ENCODE results near the gene TBC1D26. TPM values are rescaled to one million over a fixed set of nuclear protein-coding genes. Genes with fewer than 3 reads are reported as not detected.
"Not testable (repeated sequence)": the region's sequence is repeated elsewhere in the genome, so short reads cannot be mapped to it uniquely, and the experiment has no call there.

The TBC1D26 gene
- not detected for total RNA-seq

GRCh38 chr17:15731900-15732299, at the start of gene TBC1D26:
Gene TBC1D26, plus strand, starts transcription at chr17:15732283. Its CDS starts 3,066 bp downstream, at chr17:15735349.
- not testable (repeated sequence) for DNase-seq (ENCODE audit: low spot score)

DNA sequence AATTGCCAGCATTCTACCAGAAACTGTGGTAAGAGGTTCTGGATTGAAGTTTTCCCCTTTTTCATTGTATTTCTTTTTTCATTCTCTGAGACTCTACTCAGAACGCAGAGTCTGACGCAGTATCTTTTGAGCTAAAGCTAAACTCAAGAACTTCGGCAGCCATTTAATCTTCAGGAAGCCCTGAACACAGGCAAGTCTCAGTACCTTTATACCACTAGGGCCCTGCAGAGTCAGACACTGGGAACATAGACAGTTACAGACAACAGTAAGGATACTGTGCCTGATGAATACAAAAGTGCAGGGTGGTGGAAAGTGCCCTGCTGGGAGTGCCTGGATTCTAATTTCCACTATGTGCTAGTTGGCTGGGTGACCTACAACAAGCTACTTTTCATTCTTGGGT, 48.9 kb upstream of the TBC1D26 start:
- DNase-seq (ENCODE audit: low spot score), result not testable (repeated sequence)

GRCh38 chr17:15683824-15684478, 48.1 kb upstream of the TBC1D26 start, which contains the start of gene TRIM16:
Gene TRIM16, minus strand, starts transcription at chr17:15684311. Its CDS starts 32,702 bp downstream, at chr17:15651609.
- DNase-seq (ENCODE audit: low spot score), result peak; percentile 78

DNA sequence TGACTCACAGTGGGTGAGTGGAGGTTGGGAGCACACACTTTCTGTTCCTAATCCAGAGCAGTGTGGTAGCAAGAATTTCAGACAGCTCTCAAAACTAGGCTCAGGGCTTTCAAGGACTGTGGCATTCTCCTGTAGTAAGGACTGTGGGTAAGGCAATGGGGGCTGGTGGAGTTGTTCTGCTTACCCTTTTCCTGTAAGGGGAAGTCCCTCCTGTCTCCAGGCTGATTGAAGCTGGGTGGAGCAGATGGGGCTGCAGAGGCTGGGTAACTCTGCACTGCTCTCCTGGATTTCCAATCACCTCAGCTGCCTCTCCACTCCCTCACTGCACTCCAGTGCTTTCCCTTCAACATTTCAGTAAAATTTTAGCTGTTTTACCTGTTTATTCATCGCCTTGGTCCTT, 44.6 kb upstream of the TBC1D26 start:
- not testable (repeated sequence) for DNase-seq (ENCODE audit: low spot score)

DNA sequence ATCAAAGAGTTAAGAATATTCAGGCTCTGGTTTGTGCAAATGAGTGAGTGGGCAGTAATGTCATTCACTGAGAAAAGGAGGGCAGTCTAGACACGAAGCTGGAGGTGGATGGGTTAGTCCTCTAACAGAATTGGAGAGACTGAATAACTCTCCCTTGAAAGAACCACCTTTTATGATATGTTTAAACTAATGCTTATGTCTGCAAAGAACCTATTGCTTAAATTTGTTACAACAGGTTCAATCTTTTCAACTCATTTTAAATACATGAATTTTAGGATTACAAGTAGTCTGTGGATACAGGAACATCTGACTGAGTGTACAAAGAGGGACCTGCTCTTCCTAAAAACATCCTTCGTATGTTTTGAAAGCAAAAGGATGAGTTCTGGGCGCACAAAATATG, 33.1 kb upstream of the TBC1D26 start:
- not testable (repeated sequence) for DNase-seq (ENCODE audit: low spot score)

DNA sequence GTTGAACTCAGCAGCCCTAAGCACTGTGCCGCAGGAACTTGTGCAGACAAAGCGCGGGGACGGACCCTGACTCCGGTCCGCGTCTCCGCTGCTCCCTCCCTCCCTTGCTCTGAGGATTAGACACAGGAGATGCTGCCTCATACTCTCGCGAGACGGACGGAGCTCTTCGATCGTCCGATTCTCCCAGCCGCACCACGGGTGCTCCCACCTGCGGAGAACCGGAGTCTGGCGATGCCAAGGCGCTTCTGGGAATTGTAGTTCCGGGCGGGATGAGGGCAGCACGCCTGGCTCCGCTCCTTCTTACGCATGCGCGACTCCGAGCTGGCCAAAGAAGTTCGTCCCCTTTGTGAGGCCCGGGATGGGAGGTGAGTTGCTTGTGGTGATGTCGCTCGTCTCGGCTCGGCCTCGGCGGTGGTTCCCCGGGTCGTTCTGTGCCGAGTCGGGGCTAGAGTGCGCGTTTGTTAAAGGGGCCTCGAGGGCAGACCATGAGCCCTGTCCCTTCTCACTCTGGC, 32.6 kb upstream of the TBC1D26 start, which contains the start of gene ZNF286A:
Gene ZNF286A, plus strand, starts transcription at position 340 of the 512 bp plus-strand sequence. CDS start 578 bp downstream, outside the sequence.
- peak; percentile 100 for DNase-seq (ENCODE audit: low spot score)

DNA sequence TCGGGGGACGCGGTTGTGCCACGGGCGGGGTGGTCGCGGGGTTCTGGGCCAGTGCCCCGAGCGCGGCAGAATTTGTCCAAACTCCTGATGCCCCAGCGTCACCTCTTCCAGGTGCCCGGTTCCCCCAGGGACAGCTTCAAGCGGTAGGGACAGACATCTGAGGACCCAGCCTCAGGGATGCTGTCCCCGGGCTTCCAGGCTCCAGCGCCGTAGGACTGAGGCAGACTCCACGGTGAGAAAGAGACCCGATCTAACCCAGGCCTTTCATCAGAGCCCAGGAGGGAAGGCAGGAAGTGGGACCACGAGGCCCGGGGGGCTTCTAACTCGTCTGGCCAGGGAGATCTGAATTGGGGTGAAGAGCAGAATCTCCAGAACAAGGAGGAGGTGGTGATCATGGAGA, 32.1 kb upstream of the TBC1D26 start:
- not testable (repeated sequence) for DNase-seq (ENCODE audit: low spot score)

DNA sequence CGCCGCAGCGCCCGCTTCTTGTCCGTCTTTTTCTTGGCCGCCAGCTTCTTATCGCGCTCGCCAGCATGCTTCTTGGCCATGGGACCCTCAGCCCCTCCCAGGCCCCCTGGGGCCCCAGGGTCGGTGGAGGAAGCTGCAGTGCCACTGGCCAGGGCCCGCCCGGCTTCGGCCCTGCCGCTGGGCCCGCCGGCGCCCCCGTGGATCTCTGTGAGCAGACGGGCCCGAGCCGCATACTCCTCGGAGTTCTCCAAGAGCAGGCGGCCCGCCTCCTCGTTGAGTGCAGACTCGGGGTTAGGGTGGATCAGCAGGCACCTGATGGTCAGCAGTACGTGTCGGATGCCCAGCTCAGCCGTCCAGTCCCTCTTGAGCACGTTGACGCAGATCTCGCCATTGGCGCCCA, 27.8 kb upstream of the TBC1D26 start:
- DNase-seq (ENCODE audit: low spot score), result not testable (repeated sequence)

GRCh38 chr17:15704813-15705212, 27.3 kb upstream of the TBC1D26 start:
- not testable (repeated sequence) for DNase-seq (ENCODE audit: low spot score)

GRCh38 chr17:15708879-15709278, 23.2 kb upstream of the TBC1D26 start:
- DNase-seq (ENCODE audit: low spot score), result not testable (repeated sequence)

- not testable (repeated sequence) for DNase-seq (ENCODE audit: low spot score)
These were observed 15.2 kb upstream of the TBC1D26 start for GRCh38 chr17:15716601-15717563.

- not testable (repeated sequence) for DNase-seq (ENCODE audit: low spot score)
These were observed 1.5 kb upstream of the TBC1D26 start for GRCh38 chr17:15730535-15730934.

DNA sequence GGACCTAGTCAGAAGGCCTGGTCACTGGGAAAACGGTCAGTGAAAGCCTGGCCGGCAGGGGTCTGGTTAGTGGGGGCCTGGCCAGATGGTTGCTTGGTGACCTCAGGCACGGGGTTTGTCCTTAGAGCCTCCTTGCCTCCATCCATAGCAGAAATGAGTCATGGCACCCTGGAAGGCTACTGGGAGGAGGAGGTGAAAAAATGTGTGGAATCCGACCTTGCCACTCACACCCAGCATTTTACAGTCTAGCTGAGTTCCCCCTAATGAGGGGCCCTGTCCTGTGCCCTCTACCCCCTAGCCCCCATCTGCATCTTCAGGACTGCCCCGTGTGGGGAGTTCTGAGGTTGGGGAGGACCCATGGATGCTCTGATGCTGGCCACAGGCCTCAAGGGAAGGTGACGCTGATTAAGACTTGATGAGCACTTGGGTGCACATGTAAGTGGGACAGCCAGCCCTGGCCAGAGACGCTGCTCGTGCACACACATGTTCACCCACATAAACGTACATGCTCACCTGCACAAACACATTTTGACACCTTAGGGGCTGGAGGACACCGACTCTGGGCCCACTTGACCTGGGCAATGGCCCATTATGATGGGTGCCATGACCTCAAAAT, 1.2 kb downstream of the TBC1D26 start:
- not testable (repeated sequence) for DNase-seq (ENCODE audit: low spot score)

- DNase-seq (ENCODE audit: low spot score), result not testable (repeated sequence)
These were observed 4.5 kb downstream of the TBC1D26 start for GRCh38 chr17:15736578-15736977.

DNA sequence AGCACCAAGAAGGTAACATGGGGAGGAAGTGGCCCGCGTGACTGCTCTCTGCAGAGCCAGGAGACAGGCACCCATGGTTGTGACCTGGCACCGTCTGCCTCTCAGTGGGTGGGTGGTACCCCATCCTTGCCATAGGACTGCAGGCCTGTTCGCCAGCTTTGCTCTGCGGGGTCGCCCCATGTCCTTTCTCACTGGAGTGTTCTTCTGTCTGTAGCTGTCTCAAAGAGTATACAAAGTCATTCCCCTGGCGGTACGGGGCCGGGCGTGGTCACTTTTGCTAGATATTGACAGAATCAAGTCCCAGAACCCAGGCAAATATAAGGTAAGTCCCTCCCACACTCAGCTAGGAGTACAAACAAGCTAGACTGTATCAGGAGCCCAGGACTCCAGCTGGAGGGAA, 6.0 kb downstream of the TBC1D26 start:
- no peak for DNase-seq (ENCODE audit: low spot score)

GRCh38 chr17:15739259-15739658, 7.2 kb downstream of the TBC1D26 start:
- not testable (repeated sequence) for DNase-seq (ENCODE audit: low spot score)

DNA sequence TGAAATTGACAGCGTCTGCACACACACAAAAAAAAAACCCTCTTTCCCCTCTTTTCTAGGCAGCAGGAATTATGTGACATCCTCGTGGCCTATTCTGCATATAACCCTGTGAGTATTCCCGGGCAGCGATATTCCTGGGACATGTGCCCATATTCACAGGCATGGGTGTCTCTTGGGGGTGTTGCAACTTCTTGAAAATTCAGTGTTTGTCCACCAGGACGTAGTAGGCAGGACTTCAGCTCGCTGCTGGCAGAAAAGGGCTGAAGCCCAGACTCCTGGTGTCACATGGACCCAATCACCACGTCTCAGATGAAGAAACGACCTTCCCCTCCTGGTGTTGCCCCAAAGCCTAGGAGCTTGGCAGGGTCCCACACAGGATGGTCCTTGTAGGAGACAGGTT, 8.0 kb downstream of the TBC1D26 start:
- not testable (repeated sequence) for DNase-seq (ENCODE audit: low spot score)

- DNase-seq (ENCODE audit: low spot score), result no peak
These were observed 8.6 kb downstream of the TBC1D26 start for GRCh38 chr17:15740570-15741120.

- DNase-seq (ENCODE audit: low spot score), result no peak
These were observed 9.5 kb downstream of the TBC1D26 start for GRCh38 chr17:15741624-15742023.

GRCh38 chr17:15742051-15742795, 10.1 kb downstream of the TBC1D26 start:
- DNase-seq (ENCODE audit: low spot score), result no peak

DNA sequence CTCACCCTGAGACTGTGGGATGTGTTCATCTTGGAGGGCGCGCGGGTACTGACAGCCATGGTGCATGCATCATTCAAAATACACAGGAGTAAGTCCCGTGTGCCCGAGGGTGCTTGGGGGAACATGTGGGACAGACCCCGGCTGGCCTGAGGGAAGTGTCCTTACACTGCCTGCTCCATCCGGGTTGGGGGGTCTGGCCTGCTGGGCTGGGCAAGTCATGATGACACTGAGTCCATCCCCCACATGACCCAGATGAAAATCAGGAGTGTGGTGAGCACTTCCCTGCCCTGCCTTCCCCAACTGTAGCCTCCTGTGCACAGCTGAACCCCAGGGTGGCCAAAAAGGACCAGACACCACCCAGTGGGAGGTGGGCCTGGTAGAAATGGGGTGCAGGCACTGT, 10.8 kb downstream of the TBC1D26 start:
- no peak for DNase-seq (ENCODE audit: low spot score)

All from mucosa of gallbladder (tissue), 1 donor.